ENCODE data around the gene RASL10A. TPM values are rescaled to one million over a fixed set of nuclear protein-coding genes. Genes with fewer than 3 reads are reported as not detected.

Gene RASL10A
- total RNA-seq, 4 donors from 2014 or later, result 0.38 to 3.5 (median 0.75) TPM; not detected in 1

DNA sequence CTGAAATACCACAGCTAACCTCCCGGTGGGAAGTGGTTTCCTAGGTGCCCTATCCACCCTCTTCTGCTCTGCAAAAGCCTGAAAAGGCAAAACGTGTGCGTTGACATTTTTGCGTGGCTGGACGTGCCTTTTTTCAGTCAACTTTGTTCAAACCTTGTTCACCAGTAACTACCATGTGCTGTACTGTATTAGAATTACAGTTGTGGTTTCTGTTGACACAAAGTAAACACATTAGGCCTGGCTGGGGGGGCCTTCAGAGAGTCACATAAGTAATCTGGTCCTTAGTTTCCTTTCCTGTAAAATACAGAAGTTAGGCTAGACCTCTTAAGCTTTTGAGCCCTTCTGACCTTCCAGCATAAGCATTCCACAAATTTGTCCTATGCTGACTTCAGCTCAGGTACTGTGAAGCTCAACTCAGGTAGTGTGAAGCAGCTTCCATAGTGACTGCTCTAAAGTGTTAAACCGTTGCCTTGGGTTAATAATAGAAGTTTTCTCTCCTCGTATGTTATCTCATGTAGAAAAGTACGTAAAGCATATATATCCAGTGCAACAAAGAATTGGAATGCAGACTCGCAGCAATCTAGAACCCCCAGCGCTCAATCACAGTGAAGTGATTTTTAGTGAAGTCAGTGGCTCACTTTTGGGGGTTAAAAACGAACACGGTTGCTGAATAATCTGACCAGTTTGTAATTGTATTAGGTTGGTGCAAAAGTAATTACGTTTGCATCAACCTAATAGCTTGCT is 45.6 kb downstream of the RASL10A start:
- intact Hi-C loops (cut with DNase I), result no loop called here
- DNase-seq, result no peak
- Histone ChIP-seq H3K4me3 (peak overlapping the region; percentile 79 to 97 (median 88)), H3K27me3 (no peaks in the 10 kb centered on the region), H3K36me3 (peaks cover 7 to 48% (median 18%) of the 10 kb centered on the region in 3 donors), H3K27ac (peak overlapping the region; percentile 97 to 99 (median 99)), H3K4me1 (peaks cover 15 to 83% (median 43%) of the 10 kb centered on the region in 3 donors), H3K9me3 (no peaks in the 10 kb centered on the region)
- TF ChIP-seq POLR2A (IDR thresholded peaks at IDR 0.05) (no peak), CTCF (IDR thresholded peaks at IDR 0.05) (no peak)
- 2 to 8% methylated on average over 9 to 13 of the region's 13 CpGs for WGBS, 2 donors

DNA sequence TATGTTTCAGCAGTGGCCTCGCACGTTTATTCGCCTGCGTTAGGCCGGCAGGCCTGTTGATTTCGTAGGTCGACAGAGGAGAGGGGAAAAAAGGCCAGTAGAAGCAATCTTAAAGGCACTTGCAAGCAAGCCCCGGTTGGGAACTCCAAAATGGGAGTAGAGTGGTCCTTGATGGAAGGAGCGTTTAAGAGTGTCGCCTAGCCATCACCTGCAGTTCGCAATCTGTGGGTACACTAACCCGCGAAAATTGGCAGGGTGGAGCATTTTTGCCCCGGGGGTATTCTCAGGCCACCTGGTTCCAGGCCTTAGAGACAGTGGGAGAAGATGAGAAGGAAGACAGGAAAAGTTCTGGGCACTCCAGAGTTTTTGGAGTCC is 46.3 kb downstream of the RASL10A start:
- H3K4me1 ChIP-seq, result peaks cover 15 to 76% (median 43%) of the 10 kb centered on the region in 3 donors
- peak overlapping the region; percentile 79 to 97 (median 88) for H3K4me3 ChIP-seq
- no peak for DNase-seq
- TF ChIP-seq POLR2A (IDR thresholded peaks at IDR 0.05) (no peak), CTCF (IDR thresholded peaks at IDR 0.05) (no peak)
- peaks cover 9 to 48% (median 15%) of the 10 kb centered on the region in 3 donors for H3K36me3 ChIP-seq
- 1 to 2% methylated on average over 10 to 14 of the region's 14 CpGs for WGBS, 2 donors
- peak overlapping the region; percentile 97 to 99 (median 99) for H3K27ac ChIP-seq
- no peaks in the 10 kb centered on the region for H3K9me3 ChIP-seq
- no peaks in the 10 kb centered on the region for H3K27me3 ChIP-seq
- intact Hi-C loops (cut with DNase I), result no loop called here

DNA sequence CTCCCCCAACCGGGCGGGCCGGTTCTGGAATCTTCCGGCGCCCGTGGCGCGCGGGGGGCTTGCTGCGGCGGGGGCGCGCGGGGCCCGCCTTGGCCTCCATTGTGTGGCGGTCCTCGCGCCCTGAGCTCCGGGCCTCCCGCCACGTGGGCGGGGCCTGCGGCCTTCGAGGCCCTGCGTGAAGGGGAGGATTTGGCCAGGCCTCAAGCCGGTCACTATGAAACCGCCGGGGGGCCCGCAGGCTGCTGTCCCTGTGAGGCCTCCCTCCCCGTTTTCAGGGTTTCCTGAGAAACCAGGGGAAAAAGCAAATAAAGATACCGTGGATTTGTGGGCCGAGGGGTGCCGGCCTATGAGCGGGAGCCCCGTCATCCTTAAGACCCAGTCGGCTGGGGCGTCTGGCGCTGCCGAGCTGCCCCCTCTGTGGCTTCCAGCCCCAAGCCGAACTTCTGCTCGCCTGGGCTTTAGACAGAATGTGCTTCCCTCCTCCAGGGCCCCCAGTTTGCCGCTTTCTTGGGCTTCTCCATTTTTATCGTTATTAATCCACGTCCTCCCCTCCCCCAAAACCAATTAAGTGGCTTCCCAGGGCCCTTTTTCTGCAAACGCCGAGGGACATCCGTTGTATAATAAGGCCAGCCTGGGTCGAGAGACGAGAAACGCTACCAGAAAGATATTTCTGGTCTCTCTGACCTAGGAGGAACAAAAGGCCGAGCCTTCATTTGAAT is 46.8 kb downstream of the RASL10A start:
- 0 to 1% methylated on average over 14 of the region's 51 CpGs for WGBS, 2 donors
- DNase-seq, result no peak
- TF ChIP-seq CTCF (IDR thresholded peaks at IDR 0.05) (no peak), POLR2A (IDR thresholded peaks at IDR 0.05) (no peak)
- Histone ChIP-seq H3K27me3 (no peaks in the 10 kb centered on the region), H3K4me3 (peak overlapping the region; percentile 79 to 97 (median 88)), H3K36me3 (peaks cover 9 to 48% (median 9%) of the 10 kb centered on the region in 3 donors), H3K27ac (peak overlapping the region; percentile 97 to 99 (median 99)), H3K9me3 (no peaks in the 10 kb centered on the region), H3K4me1 (peaks cover 15 to 71% (median 40%) of the 10 kb centered on the region in 3 donors)
- intact Hi-C loops (cut with DNase I), result no loop called here

DNA sequence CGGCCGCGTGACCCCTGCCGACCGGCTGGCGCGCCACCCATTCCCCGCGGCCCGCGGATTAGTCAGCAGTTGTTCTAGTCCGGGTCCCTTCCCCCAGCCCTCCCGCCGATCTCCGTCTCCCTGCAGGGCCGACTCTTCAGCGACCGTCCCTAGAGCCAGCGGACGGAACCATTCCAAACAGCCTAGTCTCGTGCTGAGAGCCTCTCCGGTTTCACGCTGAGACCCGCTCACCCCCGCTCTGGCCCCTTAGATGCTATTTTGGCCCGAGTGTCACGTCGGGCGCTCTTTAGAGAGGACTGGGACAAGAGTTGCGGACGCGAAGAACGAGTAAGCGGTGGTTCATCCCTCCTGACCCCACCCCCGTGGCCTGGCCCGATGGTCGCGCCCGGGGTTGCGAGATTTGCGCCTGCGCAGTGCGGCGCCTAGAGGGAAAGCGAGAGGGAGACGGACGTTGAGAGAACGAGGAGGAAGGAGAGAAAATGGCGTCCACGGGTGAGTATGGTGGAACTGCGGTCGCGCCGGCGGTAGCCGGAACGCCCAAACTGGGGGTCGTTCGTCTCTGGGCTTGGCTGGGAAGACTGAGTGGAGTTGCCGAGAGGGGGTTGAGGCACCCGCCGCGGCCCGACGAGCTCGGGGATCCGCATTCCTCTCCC is 47.5 kb downstream of the RASL10A start, which contains the start of the genes EWSR1 and RHBDD3:
EWSR1 (plus strand) TSS at position 411 of the 653 bp plus-strand sequence; CDS start at position 480, 69 bp downstream.
RHBDD3 (minus strand) TSS at position 124 of the 653 bp plus-strand sequence. CDS start 2,355 bp downstream, outside the sequence.
- Histone ChIP-seq H3K9me3 (no peaks in the 10 kb centered on the region), H3K27me3 (no peaks in the 10 kb centered on the region), H3K27ac (peak within 1 kb of the TSS; percentile 97 to 99 (median 99)), H3K4me3 (peak within 1 kb of the TSS; percentile 79 to 97 (median 88)), H3K36me3 (peaks cover 5 to 48% (median 9%) of the 10 kb centered on the region in 3 donors), H3K4me1 (peaks cover 15 to 64% (median 37%) of the 10 kb centered on the region in 3 donors)
- intact Hi-C loops (cut with DNase I), result no loop called here
- peak; percentile 74 for DNase-seq
- 0% methylated on average over 24 to 44 of the region's 67 CpGs for WGBS, 2 donors
- TF ChIP-seq CTCF (IDR thresholded peaks at IDR 0.05) (peak in 1 of 6 experiments; percentile 8), POLR2A (IDR thresholded peaks at IDR 0.05) (peak in 2 of 4 donors; percentile 69 to 93)
